SK-N-MC (cell line): ENCODE results near the gene NFS1.
A peak's percentile ranks its signal among the peaks of the same experiment; 100 is the strongest.
"Not testable (repeated sequence)": the region's sequence is repeated elsewhere in the genome, so short reads cannot be mapped to it uniquely, and the experiment has no call there.

Experiments used
- DNase-seq: peaks from one replicate; pipeline ENCODE4 v3.0.0-alpha.2; 2011; ENCODE audit warnings: low read depth, low spot score
- H3K27ac ChIP-seq: fragments of 200-600 bp; sonication (generic); 2 replicates; pipeline ENCODE4 v1.5.1; 2016; ENCODE audit warnings: mixed run types
- H3K36me3 ChIP-seq: fragments of 200-600 bp; sonication (generic); 2 replicates; pipeline ENCODE4 v1.6.1; 2017; ENCODE audit warnings: antibody characterized with exemption, low read length, mixed read lengths; ENCODE audit not compliant: insufficient read depth
- H3K4me3 ChIP-seq: fragments of 200-600 bp; sonication (generic); 2 replicates; pipeline ENCODE4 v1.5.1; 2016
- H3K9ac ChIP-seq: fragments of 200-600 bp; sonication (generic); 2 replicates; pipeline ENCODE4 v1.8.0; 2017; ENCODE audit warnings: mixed run types, mixed read lengths; ENCODE audit not compliant: insufficient read length
- H3K9me3 ChIP-seq: fragments of 200-600 bp; sonication (generic); 2 replicates; pipeline ENCODE4 v1.6.1; 2017; ENCODE audit warnings: low read depth, mild to moderate bottlenecking, antibody characterized with exemption, low read length, moderate library complexity, mixed read lengths
- EZH2 ChIP-seq: fragments of 200-600 bp; sonication (generic); IDR thresholded peaks from one replicate; pipeline ENCODE4 v1.6.1; 2017; ENCODE audit warnings: antibody characterized with exemption
- FOXP2 ChIP-seq: optimal IDR thresholded peaks from 2 replicates; pipeline ENCODE3; 2011; ENCODE audit warnings: mild to moderate bottlenecking, moderate library complexity; ENCODE audit not compliant: insufficient read depth; ENCODE audit errors: extremely low read length, control extremely low read depth
- POLR2AphosphoS5 ChIP-seq: IDR thresholded peaks from 2 replicates; pipeline ENCODE4 v1.6.1; 2012; ENCODE audit warnings: mild to moderate bottlenecking, low read depth, low read length, borderline replicate concordance

The NFS1 gene

DNA sequence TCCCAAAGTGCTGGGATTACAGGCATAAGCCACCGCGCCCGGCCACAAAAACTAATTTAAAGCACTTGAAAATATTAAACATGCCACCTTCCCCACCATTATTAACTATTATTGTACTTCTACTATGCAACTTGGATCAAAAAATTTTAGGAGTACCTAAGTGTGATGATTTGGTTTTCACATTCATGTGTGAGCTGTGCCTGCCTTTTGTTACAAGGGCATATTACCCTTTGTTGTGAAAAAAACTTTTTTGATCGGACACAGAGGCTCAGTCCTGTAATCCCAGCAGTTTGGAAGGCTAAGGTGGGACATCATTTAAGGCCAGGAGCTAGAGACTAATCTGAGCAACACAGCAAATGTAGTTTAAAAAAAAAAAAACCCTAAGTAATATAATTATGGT, 17.2 kb upstream of the NFS1 start:
- Histone ChIP-seq H3K4me3 (no peak overlapping the region), H3K9ac (no peak overlapping the region), H3K36me3 (peaks cover 98% of the 10 kb centered on the region), H3K27ac (no peak overlapping the region), H3K9me3 (no peaks in the 10 kb centered on the region)
- no peak for DNase-seq
- no peak for TF ChIP-seq EZH2
- TF ChIP-seq FOXP2 = no peak
- TF ChIP-seq POLR2AphosphoS5 = no peak

DNA sequence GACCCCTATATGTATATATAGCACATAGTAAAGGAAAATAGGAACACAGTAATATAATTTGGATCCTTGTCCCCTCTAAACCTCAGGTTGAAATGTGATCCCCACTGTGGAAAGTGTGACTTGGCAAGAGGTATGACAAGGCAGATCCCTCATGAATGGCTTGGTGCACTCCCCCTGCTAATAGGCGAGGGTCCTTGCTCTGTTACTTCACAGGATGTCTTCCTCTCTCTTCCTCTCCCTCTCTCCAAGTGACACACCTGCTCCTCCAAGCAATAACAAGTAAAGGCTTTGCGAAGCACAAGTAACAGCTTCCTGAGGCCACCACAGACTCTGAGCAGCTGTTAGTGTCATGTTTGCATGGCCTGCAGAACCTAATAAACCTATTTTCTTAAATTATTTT, 16.5 kb upstream of the NFS1 start:
- no peak for DNase-seq

DNA sequence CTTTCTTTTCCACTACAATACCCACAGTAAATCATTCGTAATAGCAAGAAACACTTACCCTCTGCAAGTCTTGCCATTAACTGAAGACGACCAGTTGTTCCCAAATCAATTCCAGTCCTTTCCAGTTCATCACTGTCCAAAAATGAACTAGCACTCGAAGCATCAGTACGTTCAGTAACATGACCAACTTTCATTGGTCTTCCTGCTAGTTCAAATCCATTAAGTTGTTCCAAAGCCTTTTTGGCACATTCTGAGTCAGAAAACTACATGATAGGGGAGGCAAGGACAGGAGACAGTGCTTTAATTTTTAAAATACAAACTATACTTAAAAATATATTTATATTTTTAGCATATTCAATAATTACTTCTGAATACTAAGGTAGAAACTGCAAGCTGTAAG, 15.0 kb upstream of the NFS1 start:
- H3K36me3 ChIP-seq = peaks cover 98% of the 10 kb centered on the region
- TF ChIP-seq FOXP2 = no peak
- no peak for TF ChIP-seq EZH2
- no peak; the same call in 1 of the 2 replicates for TF ChIP-seq POLR2AphosphoS5
- H3K4me3 ChIP-seq = no peak overlapping the region
- H3K27ac ChIP-seq = no peak overlapping the region; the same call in 1 of the 2 replicates
- DNase-seq = no peak
- no peak overlapping the region for H3K9ac ChIP-seq
- H3K9me3 ChIP-seq = no peaks in the 10 kb centered on the region

More for the DNA sequence above, 16.5 kb upstream of the NFS1 start:
- H3K27ac ChIP-seq = no peak overlapping the region
- H3K9me3 ChIP-seq = no peaks in the 10 kb centered on the region
- H3K9ac ChIP-seq = no peak overlapping the region
- TF ChIP-seq POLR2AphosphoS5 (no peak), EZH2 (no peak), FOXP2 (no peak)
- no peak overlapping the region for H3K4me3 ChIP-seq
- peaks cover 98% of the 10 kb centered on the region for H3K36me3 ChIP-seq

DNA sequence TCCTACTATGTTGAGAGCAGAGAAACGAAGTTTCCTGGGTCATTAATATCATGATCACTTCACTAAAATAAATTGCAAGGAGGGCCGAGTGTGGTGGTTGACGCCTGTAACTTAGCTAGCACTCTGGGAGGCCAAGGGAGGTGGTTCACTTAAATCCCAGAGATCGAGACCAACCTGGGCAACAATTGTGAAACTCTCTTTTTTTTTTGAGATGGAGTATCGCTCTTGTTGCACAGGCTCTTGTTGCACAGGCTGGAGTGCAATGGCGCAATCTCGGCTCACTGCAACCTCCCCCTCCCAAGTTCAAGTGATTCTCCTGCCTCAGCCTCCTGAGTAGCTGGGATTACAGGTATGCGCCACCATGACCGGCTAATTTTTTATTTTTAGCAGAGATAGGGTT, 14.0 kb upstream of the NFS1 start:
- not testable (repeated sequence) for H3K9ac ChIP-seq, H3K4me3 ChIP-seq, DNase-seq, H3K9me3 ChIP-seq
- Histone ChIP-seq H3K36me3 (peaks cover 98% of the 10 kb centered on the region), H3K27ac (peak overlapping the region; percentile 57; the same call in 1 of the 2 replicates)

DNA sequence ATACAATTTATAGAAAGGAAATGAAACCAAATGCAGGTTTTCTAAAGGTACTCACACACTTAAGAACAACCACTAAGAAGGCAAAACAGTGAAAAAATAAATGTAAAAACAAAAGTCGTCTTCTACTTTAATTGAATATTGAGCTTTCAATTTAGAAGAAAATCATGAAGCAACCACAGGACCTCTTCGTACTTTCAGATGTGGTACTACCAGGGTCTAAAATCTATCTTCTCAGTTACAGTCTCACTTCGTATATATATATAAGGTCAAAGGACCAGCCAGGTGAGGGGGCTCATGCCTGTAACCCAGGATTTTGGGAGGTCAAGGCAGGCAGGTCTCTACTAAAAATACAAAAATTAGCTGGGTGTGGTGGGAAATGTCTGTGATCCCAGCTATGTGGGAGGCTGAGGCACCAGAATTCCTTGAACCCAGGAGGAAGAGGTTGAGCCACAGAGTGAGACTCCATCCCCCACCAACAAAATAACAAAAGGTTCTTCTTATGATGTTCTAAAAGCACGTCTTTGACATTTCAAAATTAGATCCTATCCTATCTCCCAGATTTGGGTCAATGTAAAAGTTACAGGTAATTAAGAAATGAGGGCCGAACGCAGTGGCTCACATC, 12.5 kb upstream of the NFS1 start:
- DNase-seq = no peak
- Histone ChIP-seq H3K9ac (no peak overlapping the region), H3K27ac (peak overlapping the region; percentile 78; the same call in 1 of the 2 replicates), H3K4me3 (no peak overlapping the region), H3K9me3 (no peaks in the 10 kb centered on the region), H3K36me3 (peaks cover 94% of the 10 kb centered on the region)
- TF ChIP-seq POLR2AphosphoS5 (no peak), EZH2 (no peak), FOXP2 (no peak)

DNA sequence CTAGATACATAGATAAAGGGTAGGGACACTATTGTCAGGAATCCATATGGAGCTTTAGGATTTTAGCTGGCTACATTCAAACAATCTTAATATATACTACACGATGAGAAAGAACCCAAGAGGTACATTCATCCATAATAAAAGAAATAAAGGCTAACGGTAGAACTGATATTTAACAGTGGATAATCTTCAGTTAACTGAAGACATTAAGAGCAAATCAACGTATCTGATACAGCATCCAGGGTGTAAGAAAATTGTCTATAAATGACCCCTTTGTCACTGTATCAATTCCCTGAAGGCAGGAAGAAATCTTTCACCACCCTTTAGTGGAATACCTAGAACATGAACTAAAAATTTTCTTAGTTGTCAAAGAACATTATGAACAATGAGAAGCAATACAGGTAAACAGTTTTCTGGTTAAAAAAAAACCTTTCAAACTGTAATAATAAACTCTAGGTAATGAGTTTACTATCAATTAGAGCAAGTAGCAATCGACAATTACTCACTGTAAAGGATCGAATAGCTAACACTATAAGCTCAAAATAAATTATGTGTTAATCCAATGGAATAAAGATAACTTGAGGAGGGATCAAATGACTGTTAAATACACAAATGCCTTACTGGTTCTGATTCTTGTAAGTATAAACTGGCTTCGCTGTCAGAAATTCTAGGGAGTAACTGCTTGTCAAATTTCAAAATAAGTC, 11.9 kb upstream of the NFS1 start:
- no peak for TF ChIP-seq POLR2AphosphoS5
- TF ChIP-seq FOXP2 = no peak
- TF ChIP-seq EZH2 = no peak
- Histone ChIP-seq H3K9me3 (no peaks in the 10 kb centered on the region), H3K27ac (peak overlapping the region; percentile 78; the same call in 1 of the 2 replicates), H3K9ac (peak overlapping the region; percentile 7), H3K36me3 (peaks cover 94% of the 10 kb centered on the region), H3K4me3 (no peak overlapping the region)
- no peak for DNase-seq

DNA sequence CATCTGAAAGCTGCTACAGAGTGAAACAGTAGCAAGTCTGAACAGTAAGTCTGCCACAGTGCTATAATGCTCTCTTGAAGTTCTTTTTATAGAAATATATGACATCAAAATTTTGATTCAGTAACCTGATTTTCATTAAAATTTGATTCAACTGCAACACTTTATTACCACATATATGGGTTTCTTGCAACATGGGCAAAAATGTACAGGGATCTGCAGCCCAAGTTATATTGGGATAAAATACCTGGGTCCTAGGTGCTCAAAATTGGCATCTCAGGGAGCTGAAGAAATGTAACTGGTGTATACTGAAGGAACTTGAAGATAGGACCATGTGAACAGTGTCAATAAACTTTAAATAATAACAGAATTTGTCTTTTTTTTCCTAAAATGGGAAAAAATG, 10.9 kb upstream of the NFS1 start:
- Histone ChIP-seq H3K27ac (peak overlapping the region; percentile 78), H3K9me3 (no peaks in the 10 kb centered on the region), H3K9ac (no peak overlapping the region), H3K36me3 (peaks cover 94% of the 10 kb centered on the region), H3K4me3 (no peak overlapping the region)
- no peak for DNase-seq
- TF ChIP-seq POLR2AphosphoS5 (no peak), EZH2 (no peak), FOXP2 (no peak)

DNA sequence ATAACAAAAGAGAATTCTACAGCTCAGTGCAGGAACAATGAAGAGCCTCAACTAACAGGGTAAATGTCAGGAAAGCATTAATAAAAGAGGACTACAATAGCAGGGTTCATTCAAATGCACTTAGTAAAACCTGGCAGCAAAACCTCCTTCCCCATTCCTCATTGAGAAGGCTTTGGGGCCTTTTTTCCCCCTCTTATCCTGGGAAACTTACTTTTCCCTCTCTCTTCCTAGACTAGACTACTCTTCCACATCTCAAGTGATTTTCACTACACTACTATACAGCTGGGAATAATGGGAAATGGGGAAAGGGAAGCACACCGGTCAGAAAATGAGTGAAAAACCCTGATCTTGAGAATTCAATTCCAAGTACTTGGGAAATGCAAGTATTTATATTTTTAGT, 10.1 kb upstream of the NFS1 start:
- no peak overlapping the region for H3K4me3 ChIP-seq
- no peak overlapping the region for H3K9ac ChIP-seq
- peaks cover 94% of the 10 kb centered on the region for H3K36me3 ChIP-seq
- TF ChIP-seq POLR2AphosphoS5 (no peak; the same call in 1 of the 2 replicates), EZH2 (no peak), FOXP2 (no peak)
- DNase-seq = no peak
- peak overlapping the region; percentile 78 for H3K27ac ChIP-seq
- H3K9me3 ChIP-seq = no peaks in the 10 kb centered on the region
